Gastrocnemius medialis (tissue), 4 donors: ENCODE measurements around the gene OR51B4. TPM values are rescaled to one million over a fixed set of nuclear protein-coding genes. Genes with fewer than 3 reads are reported as not detected.
"Not testable (repeated sequence)": the region's sequence is repeated elsewhere in the genome, so short reads cannot be mapped to it uniquely, and the experiment has no call there.

ENCODE experiments used
- ATAC-seq, 2 donors: fragments of 150-250 bp; one replicate each; pipeline ENCODE4 v1.9.1; 2016
- DNase-seq, 2 donors: peaks; one replicate each; pipeline ENCODE4 v3.0.0-alpha.2; 2019
- H3K27ac ChIP-seq, 4 donors: fragments of 200-600 bp; sonication (generic); 1 replicate in 1 of 4; 2 replicates in 3 of 4; pipeline ENCODE4 v1.5.1; 2016 to 2018; ENCODE audit warnings: mild to moderate bottlenecking in 2 of 4, moderate library complexity in 1 of 4
- H3K27me3 ChIP-seq, 3 donors: fragments of 200-600 bp; sonication (generic) in 2 of 3; 1 replicate in 1 of 3; 2 replicates in 2 of 3; pipeline versions ENCODE4 v1.5.1 to v1.6.0; 2016 to 2019; ENCODE audit warnings: mild to moderate bottlenecking in 1 of 3, moderate library complexity in 1 of 3
- H3K36me3 ChIP-seq, 2 donors: fragments of 200-600 bp; sonication (generic) in 1 of 2; one replicate each; pipeline ENCODE4 v1.5.1; 2017 to 2018
- H3K4me1 ChIP-seq, 2 donors: fragments of 200-600 bp; sonication (generic) in 1 of 2; one replicate each; pipeline ENCODE4 v1.5.1; 2016 to 2017; ENCODE audit warnings: mild to moderate bottlenecking in 2 of 2
- H3K4me3 ChIP-seq, 4 donors: fragments of 200-600 bp; sonication (generic) in 3 of 4; 1 replicate in 1 of 4; 2 replicates in 3 of 4; pipeline ENCODE4 v1.5.1; 2016 to 2019; ENCODE audit warnings: mild to moderate bottlenecking in 2 of 4
- H3K9me3 ChIP-seq, 3 donors: fragments of 200-600 bp; sonication (generic) in 2 of 3; 1 replicate in 1 of 3; 2 replicates in 2 of 3; pipeline ENCODE4 v1.5.1; 2016 to 2019
- POLR2A ChIP-seq, 2 donors: fragments of 450-650 bp; IDR thresholded peaks; one replicate each; pipeline ENCODE4 v1.6.1; 2017; ENCODE audit warnings: antibody characterized with exemption in 2 of 2, mild to moderate bottlenecking in 2 of 2, moderate library complexity in 2 of 2
- in situ Hi-C, 4 donors: fragments of 200-750 bp; cut with MboI; loops; one replicate each; pipeline versions ENCODE4 v1.15.0 to v1.8.0; 2017; ENCODE audit warnings: low sequenced_read_pairs in 4 of 4
- intact Hi-C: fragments of 100-400 bp; cut with DNase I; formaldehyde crosslinking; loops from one replicate; pipeline ENCODE4 v1.15.1; 2023; ENCODE audit warnings: low total_unique reads
- total RNA-seq, 4 donors: library from RNA; depleted of rRNA; stranded (reverse); fragments of >200 nt; gene quantifications; one replicate each; pipeline versions ENCODE4 v1.1.0 to v1.2.3, GENCODE V29; 2016
- TF ChIP-seq, protein P1 (sequence below), 5 experiments: fragments of 450-650 bp in 3 of 5; fragments of 200-600 bp in 2 of 5; sonication (generic) in 2 of 5; IDR thresholded peaks in 4 of 5; conservative IDR thresholded peaks in 1 of 5; 1 replicate in 4 of 5; 2 replicates in 1 of 5; pipeline ENCODE4 v1.5.1; 2016 to 2019; ENCODE audit warnings: antibody characterized with exemption in 5 of 5, mild to moderate bottlenecking in 3 of 5, moderate library complexity in 3 of 5

OR51B4 gene
- total RNA-seq, 4 donors from 2014 or later = not detected

DNA sequence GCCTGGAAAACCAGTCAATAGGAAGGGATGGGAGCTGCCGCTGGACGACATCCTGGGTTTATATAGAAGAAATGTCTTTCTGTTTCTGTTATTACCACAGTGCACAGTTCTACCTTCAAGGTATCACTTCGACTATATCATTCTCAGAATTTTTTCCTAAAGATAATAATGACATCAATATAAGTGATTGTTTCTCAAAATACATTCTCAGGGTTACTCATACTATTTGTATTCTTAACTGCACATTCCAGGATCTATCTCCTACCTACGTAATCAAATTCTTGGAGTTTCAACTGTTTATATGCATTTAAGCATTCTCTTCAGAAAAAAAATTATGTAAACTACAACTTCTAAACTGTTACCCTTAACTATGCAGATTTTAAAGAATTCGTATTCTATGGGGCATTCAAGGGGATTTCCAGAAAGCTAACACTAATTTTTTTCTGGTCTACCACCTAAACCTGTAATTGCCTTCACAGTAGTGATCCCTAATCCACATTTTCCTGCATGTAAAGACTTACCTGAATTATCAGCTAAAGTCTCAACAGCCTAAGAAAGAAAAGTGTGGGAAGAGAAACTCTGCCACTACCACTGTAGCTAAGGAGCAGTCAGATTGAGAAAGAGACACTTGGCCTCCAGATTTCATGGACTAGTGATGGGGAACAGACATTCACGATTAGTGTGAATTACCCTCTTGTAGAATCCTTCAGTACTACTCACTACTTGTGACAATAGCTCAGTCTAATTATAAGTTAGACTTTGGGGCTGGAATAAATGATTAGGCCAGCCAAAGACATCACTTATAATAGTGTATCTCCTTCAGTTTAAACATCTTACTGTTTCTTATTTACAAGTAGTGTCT is 42.0 kb upstream of the OR51B4 start, which contains the start of gene OR51B5:
Gene OR51B5 (minus strand): TSS at position 51 of the 862 bp plus-strand sequence. CDS start 0 bp downstream, at position 51.
- in situ Hi-C loops (no loop called here), intact Hi-C loops (no loop called here)
- no peaks in the 10 kb centered on the region for H3K4me1 ChIP-seq
- DNase-seq (no peak), ATAC-seq (no peak)
- no peak within 1 kb of the TSS for H3K4me3 ChIP-seq
- no peak within 1 kb of the TSS for H3K27ac ChIP-seq
- H3K27me3 ChIP-seq = no peaks in the 10 kb centered on the region
- TF ChIP-seq, protein P1, sequence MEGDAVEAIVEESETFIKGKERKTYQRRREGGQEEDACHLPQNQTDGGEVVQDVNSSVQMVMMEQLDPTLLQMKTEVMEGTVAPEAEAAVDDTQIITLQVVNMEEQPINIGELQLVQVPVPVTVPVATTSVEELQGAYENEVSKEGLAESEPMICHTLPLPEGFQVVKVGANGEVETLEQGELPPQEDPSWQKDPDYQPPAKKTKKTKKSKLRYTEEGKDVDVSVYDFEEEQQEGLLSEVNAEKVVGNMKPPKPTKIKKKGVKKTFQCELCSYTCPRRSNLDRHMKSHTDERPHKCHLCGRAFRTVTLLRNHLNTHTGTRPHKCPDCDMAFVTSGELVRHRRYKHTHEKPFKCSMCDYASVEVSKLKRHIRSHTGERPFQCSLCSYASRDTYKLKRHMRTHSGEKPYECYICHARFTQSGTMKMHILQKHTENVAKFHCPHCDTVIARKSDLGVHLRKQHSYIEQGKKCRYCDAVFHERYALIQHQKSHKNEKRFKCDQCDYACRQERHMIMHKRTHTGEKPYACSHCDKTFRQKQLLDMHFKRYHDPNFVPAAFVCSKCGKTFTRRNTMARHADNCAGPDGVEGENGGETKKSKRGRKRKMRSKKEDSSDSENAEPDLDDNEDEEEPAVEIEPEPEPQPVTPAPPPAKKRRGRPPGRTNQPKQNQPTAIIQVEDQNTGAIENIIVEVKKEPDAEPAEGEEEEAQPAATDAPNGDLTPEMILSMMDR (IDR thresholded peaks at IDR 0.05 in 4 of 5, conservative IDR thresholded peaks at IDR 0.05 in 1 of 5) = no peak
- no peak for TF ChIP-seq POLR2A (IDR thresholded peaks at IDR 0.05)
- no peaks in the 10 kb centered on the region for H3K9me3 ChIP-seq
- no peaks in the 10 kb centered on the region for H3K36me3 ChIP-seq

DNA sequence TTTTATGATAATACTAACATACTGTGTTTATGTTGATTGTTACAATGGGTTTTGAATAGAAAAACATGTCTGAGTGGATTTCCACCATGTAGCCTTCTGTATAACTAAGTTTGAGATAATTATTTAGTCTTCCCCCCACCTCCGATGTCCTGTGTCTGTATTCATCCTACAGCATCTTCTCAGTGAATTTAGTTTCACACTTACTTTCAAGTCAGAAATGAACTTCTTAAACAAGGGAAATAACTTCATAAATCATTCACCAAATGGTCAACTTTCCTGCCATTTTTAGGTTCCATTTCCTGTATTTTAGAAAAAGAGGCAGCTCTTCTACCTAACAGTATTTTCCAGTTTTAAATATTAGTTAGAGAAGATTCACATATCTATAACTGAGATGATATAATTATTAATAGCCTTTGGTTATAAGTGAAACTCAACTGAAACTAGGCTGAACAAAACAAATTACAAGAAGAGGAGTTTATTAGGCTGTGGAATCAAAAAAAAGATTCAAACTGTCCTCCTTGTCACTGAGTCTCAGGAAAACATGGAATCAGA is 38.1 kb upstream of the OR51B4 start:
- ATAC-seq = no peak
- Histone ChIP-seq H3K27ac (no peak overlapping the region), H3K9me3 (no peaks in the 10 kb centered on the region), H3K27me3 (no peaks in the 10 kb centered on the region), H3K36me3 (no peaks in the 10 kb centered on the region), H3K4me1 (no peaks in the 10 kb centered on the region), H3K4me3 (no peak overlapping the region)
- no peak for DNase-seq
- TF ChIP-seq, protein P1 (IDR thresholded peaks at IDR 0.05 in 4 of 5, conservative IDR thresholded peaks at IDR 0.05 in 1 of 5) = no peak
- TF ChIP-seq POLR2A (IDR thresholded peaks at IDR 0.05) = no peak
- intact Hi-C loops (no loop called here), in situ Hi-C loops (no loop called here)

DNA sequence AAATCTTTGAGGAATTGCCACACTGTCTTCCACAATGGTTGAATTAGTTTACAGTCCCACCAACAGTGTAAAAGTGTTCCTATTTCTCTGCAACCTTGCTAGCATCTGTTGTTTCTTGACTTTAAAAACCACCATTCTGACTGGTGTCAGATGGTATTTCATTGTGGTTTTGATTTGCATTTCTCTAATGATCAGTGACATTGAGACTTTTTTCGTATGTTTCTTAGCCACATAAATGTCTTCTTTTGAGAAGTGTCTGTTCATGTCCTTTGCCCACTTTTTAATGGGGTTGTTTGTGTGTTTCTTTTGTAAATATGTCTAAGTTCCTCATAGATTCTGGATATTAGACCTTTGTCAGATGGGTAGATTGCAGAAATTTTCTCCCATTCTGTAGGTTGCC is 35.5 kb upstream of the OR51B4 start:
- in situ Hi-C loops, H3K27me3 ChIP-seq, ATAC-seq, DNase-seq, H3K9me3 ChIP-seq, H3K4me1 ChIP-seq, H3K27ac ChIP-seq, H3K4me3 ChIP-seq, intact Hi-C loops, H3K36me3 ChIP-seq: not testable (repeated sequence)

DNA sequence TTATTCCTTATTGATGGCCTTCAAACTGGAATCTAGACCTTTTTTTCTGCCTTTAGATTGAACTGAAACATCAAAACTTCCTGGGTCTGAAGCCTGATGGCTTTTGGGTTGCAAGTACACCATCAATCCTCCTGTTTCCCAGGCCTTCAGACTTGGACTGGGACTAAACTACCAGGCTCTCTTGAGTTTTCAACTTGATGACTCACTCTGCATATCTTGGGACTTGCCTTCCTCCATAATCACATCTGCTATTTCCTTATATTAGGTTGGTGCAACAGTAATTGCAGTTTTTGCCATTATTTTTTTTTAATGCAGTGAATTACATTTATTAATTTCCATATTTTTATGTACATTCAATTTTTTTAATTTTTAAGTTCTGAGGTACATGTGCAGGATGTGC is 34.6 kb upstream of the OR51B4 start:
- DNase-seq (no peak), ATAC-seq (no peak)
- Histone ChIP-seq H3K9me3 (no peaks in the 10 kb centered on the region), H3K4me1 (no peaks in the 10 kb centered on the region), H3K36me3 (no peaks in the 10 kb centered on the region), H3K27ac (no peak overlapping the region), H3K27me3 (no peaks in the 10 kb centered on the region), H3K4me3 (no peak overlapping the region)
- in situ Hi-C loops = no loop called here
- intact Hi-C loops = no loop called here
- TF ChIP-seq POLR2A (IDR thresholded peaks at IDR 0.05) = no peak
- TF ChIP-seq, protein P1 (IDR thresholded peaks at IDR 0.05 in 4 of 5, conservative IDR thresholded peaks at IDR 0.05 in 1 of 5) = no peak

DNA sequence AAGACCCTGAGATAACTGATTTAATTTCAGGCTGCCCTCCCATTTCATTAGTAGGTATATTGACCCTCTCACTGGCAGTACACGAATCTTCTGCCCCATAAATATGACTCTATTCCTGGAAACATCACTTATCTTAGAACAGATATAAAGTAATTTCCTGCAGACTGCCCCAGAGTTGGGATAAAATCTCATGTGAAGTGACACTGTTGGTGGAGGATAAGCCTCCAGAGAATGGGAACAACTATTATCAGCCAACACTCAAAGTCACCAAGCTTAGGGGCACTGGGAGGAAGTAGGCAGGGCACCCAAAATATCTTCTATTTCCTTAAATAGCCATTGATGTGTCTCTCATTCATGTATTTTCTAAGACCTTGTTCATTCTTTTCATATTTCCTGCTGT is 33.4 kb upstream of the OR51B4 start:
- DNase-seq (no peak), ATAC-seq (no peak)
- no peak overlapping the region for H3K27ac ChIP-seq
- H3K36me3 ChIP-seq = no peaks in the 10 kb centered on the region
- H3K4me1 ChIP-seq = no peaks in the 10 kb centered on the region
- H3K27me3 ChIP-seq = no peaks in the 10 kb centered on the region
- TF ChIP-seq POLR2A (IDR thresholded peaks at IDR 0.05) = no peak
- TF ChIP-seq, protein P1 (IDR thresholded peaks at IDR 0.05 in 4 of 5, conservative IDR thresholded peaks at IDR 0.05 in 1 of 5) = no peak
- no peak overlapping the region for H3K4me3 ChIP-seq
- in situ Hi-C loops = no loop called here
- intact Hi-C loops = no loop called here
- no peaks in the 10 kb centered on the region for H3K9me3 ChIP-seq
